ENCODE results near the gene SCAMP4.

- TF ChIP-seq CTCF (IDR thresholded peaks at IDR 0.05; ENCODE audit: insufficient read depth, low read length, poor library complexity, severe bottlenecking): no peak
- no peak for TF ChIP-seq EZH2phosphoT487 (conservative IDR thresholded peaks at IDR 0.05; ENCODE audit: low read length)
Measured at GRCh38 chr19:1956122-1956494, 50.9 kb downstream of the SCAMP4 start.

Measured in SU-DHL-6 (cell line).